Ammon's horn (tissue), 1 donor: ENCODE results near the gene TRIM28.

ENCODE experiments used
- DNase-seq: peaks from one replicate; pipeline ENCODE4 v3.0.0-alpha.2; 2016; ENCODE audit warnings: low spot score

Gene TRIM28

DNA sequence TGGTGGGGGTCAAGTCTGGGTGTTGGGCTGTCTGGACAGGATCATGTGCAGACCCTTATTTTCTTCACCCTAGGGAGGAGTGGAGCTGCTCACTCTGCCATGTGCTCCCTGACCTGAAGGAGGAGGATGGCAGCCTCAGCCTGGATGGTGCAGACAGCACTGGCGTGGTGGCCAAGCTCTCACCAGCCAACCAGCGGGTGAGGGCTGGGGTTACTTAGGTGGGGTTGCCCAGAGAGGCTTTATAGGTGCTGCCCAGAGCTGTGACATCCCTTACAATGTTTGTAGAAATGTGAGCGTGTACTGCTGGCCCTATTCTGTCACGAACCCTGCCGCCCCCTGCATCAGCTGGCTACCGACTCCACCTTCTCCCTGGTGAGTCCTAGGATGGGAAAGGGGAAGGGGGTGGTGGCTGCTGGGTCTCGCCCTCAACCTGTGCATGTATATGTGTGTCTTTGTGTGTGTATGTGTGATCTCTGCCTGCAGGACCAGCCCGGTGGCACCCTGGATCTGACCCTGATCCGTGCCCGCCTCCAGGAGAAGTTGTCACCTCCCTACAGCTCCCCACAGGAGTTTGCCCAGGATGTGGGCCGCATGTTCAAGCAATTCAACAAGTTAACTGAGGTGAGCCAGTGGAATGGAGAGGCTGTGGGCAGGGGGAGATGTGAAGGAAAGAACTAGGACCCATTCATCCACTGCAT is 5.9 kb downstream of the TRIM28 start:
- no peak for DNase-seq

DNA sequence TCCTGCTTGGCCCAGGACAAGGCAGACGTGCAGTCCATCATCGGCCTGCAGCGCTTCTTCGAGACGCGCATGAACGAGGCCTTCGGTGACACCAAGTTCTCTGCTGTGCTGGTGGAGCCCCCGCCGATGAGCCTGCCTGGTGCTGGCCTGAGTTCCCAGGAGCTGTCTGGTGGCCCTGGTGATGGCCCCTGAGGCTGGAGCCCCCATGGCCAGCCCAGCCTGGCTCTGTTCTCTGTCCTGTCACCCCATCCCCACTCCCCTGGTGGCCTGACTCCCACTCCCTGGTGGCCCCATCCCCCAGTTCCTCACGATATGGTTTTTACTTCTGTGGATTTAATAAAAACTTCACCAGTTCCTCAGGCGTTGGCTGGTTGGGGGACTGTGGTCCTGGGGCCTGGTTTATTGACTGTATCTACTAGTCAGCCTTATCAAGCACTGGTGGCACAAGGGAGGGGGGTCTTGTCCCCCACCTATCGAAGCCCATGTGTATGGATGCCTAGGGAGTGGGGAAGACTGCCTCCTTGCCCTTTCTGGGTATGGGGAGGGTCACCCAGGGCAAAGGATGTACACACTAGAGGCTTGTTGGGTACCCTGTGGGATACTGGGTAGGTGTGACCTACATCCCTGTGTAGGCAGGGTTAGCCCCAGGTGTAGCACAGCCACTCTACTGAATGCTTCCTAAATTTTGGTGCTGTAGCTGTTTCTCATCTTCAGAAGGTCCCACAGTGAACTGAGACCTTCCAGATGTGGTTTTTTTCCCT is 6.7 kb downstream of the TRIM28 start:
- DNase-seq = no peak

DNA sequence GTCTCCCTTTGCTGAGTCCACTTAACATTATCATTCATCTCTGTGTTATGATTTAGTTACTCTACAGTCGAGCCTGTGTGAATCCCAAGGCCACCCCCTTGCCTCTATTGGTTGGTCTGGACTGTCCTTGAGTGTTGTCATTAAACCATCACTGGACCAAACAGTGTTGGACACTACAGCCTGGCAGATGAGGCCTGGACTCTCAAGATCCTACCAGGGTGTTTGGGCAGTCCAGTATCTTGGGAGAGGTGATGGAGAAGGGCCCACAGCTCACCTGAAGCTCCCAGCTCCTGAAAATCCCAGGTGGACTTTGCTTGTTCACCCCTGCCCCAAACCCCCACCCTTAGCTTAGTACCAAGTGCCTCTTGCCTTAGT is 7.2 kb downstream of the TRIM28 start:
- DNase-seq = no peak

DNA sequence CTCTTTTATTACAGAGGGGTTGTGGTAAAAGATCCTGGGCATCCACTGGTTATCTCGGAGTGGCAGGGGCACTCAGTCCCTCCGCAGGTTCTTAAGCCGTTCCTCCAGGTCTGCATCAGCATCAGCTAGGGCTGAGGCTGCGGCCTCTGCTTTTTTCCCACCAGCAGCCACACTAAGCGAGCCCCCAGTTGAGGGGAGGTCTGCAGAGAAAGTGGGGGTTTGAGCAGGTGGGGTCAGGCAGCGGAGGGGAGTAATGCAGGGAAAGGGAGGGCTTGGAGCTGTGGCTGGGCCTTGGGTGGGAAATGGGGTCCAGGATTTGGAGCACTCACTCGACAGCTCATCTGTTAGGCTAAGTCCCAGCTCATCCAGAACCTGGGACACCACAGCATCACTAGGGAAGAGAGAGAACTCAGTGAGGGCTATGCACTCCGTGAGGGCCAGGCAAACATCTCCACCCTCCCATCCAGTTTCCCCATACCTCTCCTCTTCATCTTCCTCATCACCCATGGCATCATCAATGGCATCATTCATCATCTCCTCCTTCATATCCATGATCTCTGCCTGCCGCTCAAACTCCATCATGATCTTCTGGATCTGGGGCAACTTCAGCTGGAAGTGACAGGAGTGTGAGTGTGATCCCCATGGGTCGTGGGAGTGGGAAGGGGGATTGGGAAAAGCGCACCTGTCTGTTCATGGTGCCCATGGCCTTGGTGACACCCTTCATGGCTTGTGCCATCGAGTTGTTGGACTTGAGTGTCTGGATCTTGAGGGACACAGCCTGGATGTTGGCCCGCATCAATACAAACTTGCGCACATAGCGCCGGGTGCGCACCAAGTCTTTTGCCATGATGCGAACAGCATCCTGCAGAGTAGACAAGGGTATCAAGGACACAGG is 8.0 kb downstream of the TRIM28 start:
- DNase-seq = no peak

DNA sequence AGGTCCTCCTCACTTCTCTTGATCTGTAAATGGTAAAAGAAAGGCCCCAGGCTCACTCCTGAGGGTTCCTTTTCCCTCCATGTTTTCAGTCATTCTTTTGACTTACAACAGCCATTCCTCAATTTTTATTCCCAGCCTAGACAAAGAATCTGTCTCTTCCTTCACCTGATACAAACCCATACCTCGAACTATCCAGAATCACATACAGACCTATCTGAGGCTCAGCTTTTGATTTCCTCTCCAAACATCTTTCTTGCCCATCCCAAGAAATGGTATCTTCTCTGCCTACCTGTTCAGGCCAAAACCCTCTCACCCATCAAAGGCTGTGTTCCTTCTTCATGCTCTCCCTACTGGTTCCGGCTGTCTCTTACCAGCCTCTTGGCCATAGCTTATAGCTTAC is 8.8 kb downstream of the TRIM28 start:
- DNase-seq = no peak

DNA sequence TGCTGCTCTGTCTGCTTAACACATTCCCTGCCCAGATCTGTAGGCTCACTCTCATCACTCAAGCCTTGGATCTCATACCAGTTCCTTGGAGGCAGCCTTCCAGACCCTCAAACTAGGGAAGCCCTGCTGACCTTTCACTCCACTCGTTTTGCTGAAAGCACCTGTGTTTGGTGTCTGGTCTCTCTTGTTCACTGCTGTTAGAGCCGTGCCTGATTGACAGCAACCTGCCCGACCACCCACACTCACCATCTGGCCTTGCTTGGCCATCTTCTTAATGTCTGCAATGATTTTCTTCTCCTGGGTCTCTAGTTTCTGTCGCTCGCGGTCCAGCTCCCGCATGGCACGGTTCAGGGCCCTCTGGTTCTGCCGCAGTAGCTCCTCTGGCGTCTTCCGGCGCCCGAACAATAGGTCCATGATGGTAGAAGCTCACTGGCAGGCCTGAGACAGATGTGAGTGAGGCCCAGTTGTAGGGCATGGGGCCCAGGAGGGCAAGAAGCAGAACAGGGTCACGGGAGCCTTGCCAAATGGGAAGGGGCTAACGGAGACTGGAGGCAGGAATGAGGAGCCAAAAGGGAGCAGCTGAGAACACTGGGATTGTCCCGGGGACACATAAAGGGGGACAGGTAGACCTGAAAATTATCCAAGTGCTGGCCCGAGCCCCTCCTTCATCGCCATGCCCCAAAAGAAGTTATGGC is 10.1 kb downstream of the TRIM28 start:
- DNase-seq = no peak

DNA sequence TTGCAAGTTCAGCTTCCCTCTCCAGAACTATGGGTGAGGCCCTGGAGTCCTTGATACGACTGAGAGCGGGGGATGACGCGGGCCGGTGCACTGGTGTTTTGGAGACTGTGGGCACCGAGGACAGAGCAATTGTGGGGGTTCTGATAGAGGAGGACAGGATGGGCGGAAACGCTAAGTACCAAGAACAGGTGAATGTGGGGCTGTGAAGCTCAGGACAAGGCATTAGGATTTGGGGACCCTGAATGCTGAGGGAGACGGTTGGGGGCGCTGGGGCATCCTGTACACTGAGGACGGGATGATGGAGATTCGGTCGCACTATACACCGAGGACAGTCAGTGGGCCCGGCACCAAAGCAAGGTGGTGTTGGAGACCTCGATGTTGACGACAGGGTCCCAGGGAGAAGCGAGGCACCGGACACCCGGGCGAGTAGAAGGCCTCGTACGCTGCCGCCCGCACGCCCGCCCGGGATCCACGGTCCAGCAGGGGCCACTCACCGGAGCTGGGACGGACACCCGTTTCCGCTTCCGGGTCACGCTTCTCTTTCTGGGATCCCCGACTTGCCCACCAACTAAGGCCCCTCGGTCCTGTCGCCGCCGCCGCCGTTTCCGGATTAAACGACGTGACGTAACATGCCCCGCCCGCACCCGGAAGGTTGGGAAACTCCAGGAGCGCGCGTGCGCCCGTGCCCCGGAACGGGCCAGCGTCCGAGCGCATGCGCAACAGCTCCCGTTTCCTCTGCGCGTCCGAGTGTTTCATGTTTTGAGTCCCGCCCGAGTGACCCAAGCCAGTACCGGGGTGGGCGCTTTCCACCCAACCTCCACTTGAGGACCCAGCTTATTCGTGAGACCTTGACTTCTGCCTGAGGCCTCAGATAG is 10.9 kb downstream of the TRIM28 start, which contains the start of gene CHMP2A:
CHMP2A (minus strand) TSS at position 612 of the 875 bp plus-strand sequence. CDS start 893 bp downstream, outside the sequence.
- DNase-seq = peak; percentile 97

DNA sequence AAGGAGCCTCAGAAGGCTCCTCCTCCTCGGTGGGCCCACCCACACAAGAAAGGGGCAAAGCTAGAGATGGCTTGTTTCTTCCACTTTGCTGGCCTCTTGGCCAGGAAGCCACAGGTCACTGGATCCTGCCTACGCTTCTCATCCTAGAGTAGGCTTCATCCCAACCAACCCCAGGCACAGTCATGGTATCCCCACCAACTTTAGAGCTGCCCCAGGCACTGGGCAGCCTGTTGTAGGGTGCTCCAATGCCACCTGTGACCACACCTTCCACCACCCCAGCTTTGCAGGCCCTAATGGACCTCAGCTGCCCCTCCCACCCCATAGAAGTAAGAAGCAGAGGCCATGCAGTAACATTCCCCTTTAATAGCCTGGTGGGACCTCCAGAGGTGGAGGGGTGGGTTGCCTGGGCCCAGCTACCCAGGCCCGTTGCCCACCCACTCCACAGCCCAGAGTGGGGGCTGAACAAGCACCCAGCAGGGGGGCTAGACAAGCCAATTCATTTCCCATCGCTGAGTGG is 11.6 kb downstream of the TRIM28 start:
- DNase-seq = no peak

DNA sequence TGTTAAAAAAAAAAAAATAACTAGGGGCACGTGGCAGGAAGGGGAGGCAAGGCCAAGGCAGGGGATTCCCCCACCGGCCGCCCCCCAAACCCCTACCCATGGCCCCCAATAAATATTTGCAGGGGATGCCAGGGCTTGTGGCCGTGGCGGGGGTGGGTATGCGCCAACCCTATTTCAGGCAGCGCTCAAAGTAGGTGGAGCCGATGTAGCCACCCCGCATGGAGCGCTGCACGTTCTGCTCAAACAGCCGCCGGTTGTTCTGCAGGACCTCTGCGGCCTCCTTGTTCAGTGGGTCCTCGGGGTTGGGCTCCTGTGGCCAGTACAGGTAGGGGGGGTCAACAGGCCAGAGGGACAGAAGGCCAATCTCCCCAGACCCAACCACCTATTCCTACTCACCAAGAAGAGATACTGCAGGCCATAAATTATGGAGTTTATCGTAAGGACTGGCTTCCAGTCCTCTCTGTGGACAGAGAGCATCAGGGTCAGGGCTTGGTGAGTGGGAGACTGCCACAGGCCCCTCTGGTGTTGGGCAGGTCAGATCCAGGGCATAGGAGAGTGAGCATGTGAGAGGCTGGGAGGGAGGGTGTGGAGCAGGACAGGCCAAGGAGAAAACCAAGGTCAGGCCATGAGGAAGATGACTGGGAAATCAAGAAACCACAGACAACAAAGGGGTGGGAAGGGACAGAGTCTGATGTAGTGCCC is 12.2 kb downstream of the TRIM28 start:
- no peak for DNase-seq

DNA sequence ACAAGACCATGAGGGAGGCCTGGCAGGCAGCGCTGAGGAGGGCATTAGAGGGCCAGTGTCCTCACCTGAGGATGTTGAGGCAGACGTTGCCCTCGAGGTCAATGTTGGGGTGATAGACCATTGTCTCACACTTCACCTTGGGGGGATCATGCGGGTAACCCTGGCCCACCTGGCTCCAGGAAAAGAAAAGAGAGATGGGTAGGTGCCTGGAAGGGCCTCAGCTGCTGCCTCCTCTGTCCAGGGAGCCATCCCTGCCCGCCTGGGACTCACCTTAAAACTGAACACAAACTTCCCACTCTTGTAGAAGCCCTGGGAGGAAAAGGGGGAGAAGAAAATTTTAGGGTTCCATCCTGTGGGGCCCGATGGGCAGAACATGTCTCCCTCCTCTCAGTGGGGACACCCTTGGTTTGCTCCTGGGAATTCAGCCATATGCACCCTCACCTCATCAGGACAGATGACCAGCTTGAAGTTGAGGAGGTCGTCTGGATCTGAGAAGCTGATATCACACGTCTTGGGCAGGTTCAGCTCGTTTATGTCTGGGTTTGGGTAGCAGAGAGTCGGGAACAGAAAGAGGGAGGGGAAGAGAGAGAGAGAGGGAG is 12.9 kb downstream of the TRIM28 start:
- no peak for DNase-seq

DNA sequence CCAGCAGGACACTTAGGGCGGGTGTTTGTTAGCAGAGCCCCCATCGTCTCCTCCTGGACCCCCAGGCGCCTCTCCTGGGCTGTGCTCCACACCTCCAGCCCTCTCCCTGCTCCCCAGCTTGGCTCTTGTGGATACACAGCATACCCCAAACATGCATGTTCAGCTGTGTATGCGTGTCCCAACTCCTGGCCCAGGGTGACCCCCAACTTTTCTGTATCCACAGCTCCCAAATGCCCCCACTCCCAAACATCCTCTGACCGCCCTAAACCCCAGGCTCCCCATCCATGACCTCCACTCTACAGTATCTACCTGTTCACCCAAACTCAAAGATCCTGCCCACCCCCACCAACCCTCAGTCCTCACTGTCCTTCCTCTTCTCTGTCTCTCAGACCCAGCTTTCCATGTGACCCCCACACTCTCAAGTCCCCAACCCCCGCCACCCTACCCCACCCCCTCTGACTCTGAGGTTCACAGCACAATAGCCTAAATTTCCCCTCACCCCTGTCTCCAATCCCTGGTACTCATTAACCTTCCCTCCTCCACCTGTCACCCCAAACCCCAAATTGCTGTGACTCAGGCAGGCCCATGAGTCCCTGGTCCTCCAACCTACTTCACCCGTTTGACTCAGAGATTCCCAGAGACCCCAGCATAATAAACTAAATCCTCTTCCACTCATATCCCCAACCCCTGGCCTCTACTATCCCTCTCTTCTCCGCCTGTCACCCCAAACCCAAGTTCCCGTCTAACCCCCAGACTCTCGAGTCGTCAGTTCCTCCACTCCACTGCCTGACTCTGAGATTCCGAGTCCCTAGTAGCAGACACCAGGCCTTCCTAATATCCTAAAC is 13.6 kb downstream of the TRIM28 start:
- DNase-seq = no peak

DNA sequence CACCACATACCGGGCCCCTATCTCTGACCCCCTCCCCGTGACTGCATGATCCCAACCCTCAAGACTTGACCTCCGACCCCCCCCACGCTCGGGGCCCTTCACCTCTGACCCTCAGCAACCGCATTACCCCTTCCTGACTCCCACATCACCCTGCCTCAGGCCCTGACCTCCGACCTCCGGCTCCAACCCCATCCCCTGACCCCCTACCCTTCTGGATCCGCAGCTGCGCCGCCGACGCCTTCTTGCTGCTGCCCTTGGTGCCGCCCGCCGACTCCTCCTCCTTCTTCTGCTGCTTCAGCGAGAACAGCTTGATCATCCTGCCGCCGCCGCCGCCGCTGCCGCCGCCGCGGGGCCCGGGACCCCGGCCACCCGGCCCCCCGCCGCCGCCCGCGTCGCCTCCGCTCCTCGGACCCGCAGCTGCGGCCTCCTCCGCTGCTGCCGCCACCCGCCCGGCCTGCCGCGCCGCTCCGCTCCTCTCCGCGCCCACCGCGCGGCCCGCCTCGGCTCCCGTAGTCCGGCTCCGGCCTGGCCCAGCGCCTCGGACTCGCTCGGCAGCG is 14.3 kb downstream of the TRIM28 start, which contains the start of gene UBE2M:
UBE2M (minus strand) TSS at position 546 of the 557 bp plus-strand sequence; CDS start at position 316, 230 bp downstream.
- no peak for DNase-seq

DNA sequence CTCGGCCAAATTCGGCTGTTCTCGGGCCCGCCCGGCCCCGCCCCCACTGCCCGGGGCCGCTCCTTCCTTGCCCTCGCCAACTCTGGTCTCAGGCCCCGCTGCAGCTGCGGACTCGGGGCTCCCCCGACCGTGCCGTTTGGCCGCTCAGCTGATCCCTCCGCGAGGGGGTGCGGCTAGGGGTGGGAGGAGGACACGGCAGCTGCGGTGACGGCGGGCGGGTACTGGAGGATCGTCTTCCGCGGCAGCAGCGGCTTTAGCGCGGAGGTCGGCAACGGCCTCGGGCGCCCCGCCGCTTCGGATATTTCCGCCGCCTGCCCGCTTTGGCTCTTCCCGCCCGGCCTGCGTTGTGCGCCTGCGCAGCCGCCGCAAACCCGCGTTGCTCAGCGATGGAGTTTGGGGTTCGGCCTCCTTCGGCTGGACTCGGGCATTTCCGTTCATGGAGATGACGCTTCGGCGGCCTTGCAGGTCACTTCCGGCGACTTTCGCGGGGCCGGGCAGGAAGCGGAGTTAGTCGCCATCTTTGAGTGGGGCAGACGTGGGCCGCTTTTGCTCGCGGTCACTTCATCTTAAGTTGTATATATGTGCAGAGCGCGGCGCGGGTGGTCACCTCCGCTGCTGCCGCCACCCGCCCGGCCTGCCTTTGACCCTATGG is 14.9 kb downstream of the TRIM28 start:
- peak; percentile 97 for DNase-seq

DNA sequence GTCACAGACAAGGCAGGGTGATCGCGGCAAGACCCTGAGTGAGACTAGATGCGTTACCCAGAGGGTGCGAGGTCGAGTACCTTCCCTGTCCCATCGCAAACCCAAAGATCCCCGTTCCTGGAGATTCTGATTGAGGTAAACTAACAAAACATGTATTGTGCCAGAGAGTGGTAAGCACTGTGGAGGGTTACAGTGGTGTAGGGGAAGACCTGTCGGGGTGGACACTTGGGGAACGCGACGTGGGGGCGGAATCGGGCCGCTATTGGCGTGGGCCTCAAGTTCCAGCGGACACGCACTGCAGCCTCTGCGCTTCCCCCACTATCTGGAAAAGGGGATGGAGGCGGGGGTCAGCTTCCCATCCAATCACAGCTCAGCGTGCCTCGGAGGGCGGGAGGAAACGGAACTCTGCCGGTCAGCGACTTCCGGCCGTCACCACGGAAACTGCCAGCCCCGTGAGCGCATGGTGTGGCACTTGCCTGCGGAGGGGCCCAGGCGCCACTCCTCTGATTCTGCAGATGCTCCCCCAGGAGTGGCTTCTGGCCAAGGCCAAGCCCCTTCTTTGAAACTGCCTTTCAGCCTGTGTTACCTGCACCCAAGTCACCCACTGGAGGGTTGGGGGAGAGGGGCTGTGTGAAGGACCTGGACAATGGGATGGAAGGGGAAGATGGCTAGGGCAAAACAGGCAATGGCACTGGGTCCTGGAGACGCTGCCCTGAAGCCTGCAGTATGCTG is 15.6 kb downstream of the TRIM28 start:
- DNase-seq = peak; percentile 96

DNA sequence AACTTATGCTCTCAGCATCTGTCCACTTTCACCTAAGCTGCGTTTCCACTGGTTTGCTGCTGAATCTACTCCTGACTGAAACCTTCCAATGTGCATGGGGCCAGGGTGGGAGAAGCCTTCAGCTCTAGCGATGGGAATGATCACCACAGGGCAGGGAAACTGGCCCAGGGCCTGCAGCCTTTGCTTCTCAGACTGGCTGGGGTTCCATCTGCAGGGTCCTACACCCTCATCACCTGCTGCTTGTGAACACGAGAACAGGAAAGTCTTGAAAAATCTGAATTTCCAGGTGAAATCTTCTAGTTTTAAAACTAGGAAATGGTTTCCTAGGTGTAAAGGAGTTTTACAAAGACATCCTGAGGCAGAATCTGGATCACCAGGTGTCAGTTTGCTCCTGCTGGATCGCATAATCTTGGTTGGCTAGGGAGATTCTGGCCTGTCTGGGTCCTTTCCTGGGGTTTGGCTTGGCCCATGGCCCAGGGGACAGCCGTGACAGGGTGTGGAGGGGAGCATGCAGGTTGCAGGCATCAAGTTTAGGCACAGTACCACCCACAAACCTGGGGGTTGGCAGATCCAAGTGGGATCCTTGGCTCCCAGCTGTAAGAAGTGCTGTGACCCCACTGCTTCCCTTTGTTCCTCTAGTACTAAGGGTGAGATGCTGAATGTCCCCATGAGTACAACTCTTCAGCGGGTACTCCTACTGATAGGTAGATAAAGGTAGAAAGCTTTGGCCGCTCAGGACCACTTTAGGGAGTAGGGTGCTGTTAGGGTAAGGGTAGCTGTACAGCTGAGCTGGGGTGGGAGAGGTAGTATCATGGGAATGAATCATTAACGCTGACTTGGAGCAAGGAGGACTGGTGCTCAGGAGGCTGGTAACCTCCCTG is 16.4 kb downstream of the TRIM28 start:
- no peak for DNase-seq

DNA sequence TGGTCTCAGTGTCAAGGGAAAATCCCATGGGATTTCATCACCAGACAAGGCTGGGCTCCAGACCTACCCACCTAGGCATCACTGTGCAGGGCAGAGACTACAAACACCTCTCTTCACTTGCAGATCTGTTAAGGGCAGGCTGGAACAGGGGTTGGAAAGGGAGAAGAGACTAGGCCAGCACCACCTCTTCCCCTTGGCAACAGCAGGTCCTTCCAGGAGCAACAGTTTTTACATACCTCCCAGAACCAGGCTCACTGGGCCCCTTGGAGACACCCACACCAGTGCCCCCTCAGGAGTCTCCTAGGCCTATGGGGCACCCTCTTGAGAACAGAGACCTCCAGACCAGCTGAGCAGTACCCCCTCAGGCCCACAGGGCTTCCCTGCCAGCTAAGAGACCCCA is 17.1 kb downstream of the TRIM28 start:
- DNase-seq = no peak
